BJ (cell line): Measurements from ENCODE around the gene RFX2. TPM values are rescaled to one million over a fixed set of nuclear protein-coding genes. Genes with fewer than 3 reads are reported as not detected.
A peak's percentile ranks its signal among the peaks of the same experiment; 100 is the strongest.

ENCODE experiments used
- CTCF ChIA-PET: fragments of 350-600 bp; formaldehyde crosslinking; extraction: SDS; loops from one replicate; lab custom pipeline; 2021; ENCODE audit warnings: antibody characterized with exemption, inconsistent platforms; lab: Yijun Ruan, JAX
- POLR2A ChIA-PET: fragments of 300-600 bp; sonication (Branson Sonifier 250); formaldehyde crosslinking; extraction: SDS; loops from one replicate; lab custom pipeline; 2021; ENCODE audit warnings: antibody characterized with exemption; lab: Charles Lee
- DNase-seq: peaks from one replicate; pipeline ENCODE4 v3.0.0-alpha.2; 2011; ENCODE audit warnings: low read depth
- H3K27me3 ChIP-seq: 2 replicates; pipeline ENCODE4 v1.6.0; 2011; ENCODE audit warnings: low read length; ENCODE audit not compliant: control insufficient read depth, insufficient read depth
- H3K36me3 ChIP-seq: 2 replicates; pipeline ENCODE4 v1.5.1; 2011; ENCODE audit warnings: low read length; ENCODE audit not compliant: control insufficient read depth, insufficient read depth
- H3K4me3 ChIP-seq: 2 replicates; pipeline ENCODE4 v1.5.1; 2011; ENCODE audit warnings: low read depth, mild to moderate bottlenecking, control low read depth, low read length
- CTCF ChIP-seq: IDR thresholded peaks from 2 replicates; pipeline ENCODE4 v1.5.1; 2011; ENCODE audit warnings: low read depth, mild to moderate bottlenecking, control low read depth, inconsistent platforms, low read length, moderate library complexity; ENCODE audit not compliant: insufficient read depth
- polyA plus RNA-seq: library from polyadenylated mRNA; depleted of rRNA; stranded (reverse); fragments of >200 nt; gene quantifications from 2 replicates; pipeline ENCODE4 v1.2.3, GENCODE V29; 2011

Gene RFX2
- polyA plus RNA-seq, 1 experiment: 5.7 TPM

GRCh38 chr19:6091771-6092291 lies 18.5 kb downstream of the RFX2 start:
- no peak for TF ChIP-seq CTCF
- ChIA-PET POLR2A (interaction anchor here (0.6 kb wide), 1 partner anchor 319 kb away, joined by 5 read pairs; no protein-coding TSS in a partner anchor), CTCF (interaction anchor here (1.1 to 2.1 kb wide), 7 partner anchors 10 to 43 kb away, joined by 3 to 12 read pairs (median 4); no protein-coding TSS in a partner anchor)
- no peaks in the 10 kb centered on the region for H3K36me3 ChIP-seq
- no peaks in the 10 kb centered on the region for H3K27me3 ChIP-seq
- no peak for DNase-seq
- peak overlapping the region; percentile 21 for H3K4me3 ChIP-seq

- no peak overlapping the region for H3K4me3 ChIP-seq
- no peak for TF ChIP-seq CTCF
- ChIA-PET CTCF (interaction anchor here (1.2 kb wide), 1 partner anchor 41 kb away, joined by 3 read pairs; no protein-coding TSS in a partner anchor), POLR2A (no interaction called here)
- H3K36me3 ChIP-seq: no peaks in the 10 kb centered on the region
- no peak for DNase-seq
- H3K27me3 ChIP-seq: no peaks in the 10 kb centered on the region
Observed at GRCh38 chr19:6090634-6091033, 19.7 kb downstream of the RFX2 start.

- Histone ChIP-seq H3K36me3 (no peaks in the 10 kb centered on the region), H3K27me3 (no peaks in the 10 kb centered on the region), H3K4me3 (no peak overlapping the region)
- no peak for TF ChIP-seq CTCF
- CTCF ChIA-PET: interaction anchor here (0.8 to 1.4 kb wide), 2 partner anchors 20 to 34 kb away, joined by 3 to 4 read pairs; no protein-coding TSS in a partner anchor
- DNase-seq: no peak
- POLR2A ChIA-PET: no interaction called here
Observed at GRCh38 chr19:6088602-6089049, 21.7 kb downstream of the RFX2 start.

GRCh38 chr19:6087074-6087571 lies 23.2 kb downstream of the RFX2 start:
- ChIA-PET POLR2A (interaction anchor here (0.9 kb wide), 1 partner anchor 16 kb away, joined by 5 read pairs; no protein-coding TSS in a partner anchor), CTCF (interaction anchor here (0.6 to 1.2 kb wide), 3 partner anchors 10 to 39 kb away, joined by 3 to 5 read pairs (median 4); no protein-coding TSS in a partner anchor)
- DNase-seq: no peak
- no peaks in the 10 kb centered on the region for H3K27me3 ChIP-seq
- no peak for TF ChIP-seq CTCF
- no peaks in the 10 kb centered on the region for H3K36me3 ChIP-seq
- H3K4me3 ChIP-seq: no peak overlapping the region

GRCh38 chr19:6086068-6086788 lies 24.1 kb downstream of the RFX2 start:
- no peak for DNase-seq
- CTCF ChIA-PET: interaction anchor here (1.0 to 1.2 kb wide), 2 partner anchors 9 to 23 kb away, joined by 4 to 5 read pairs; no protein-coding TSS in a partner anchor
- H3K4me3 ChIP-seq: no peak overlapping the region
- H3K36me3 ChIP-seq: no peaks in the 10 kb centered on the region
- TF ChIP-seq CTCF: no peak
- POLR2A ChIA-PET: no interaction called here
- H3K27me3 ChIP-seq: no peaks in the 10 kb centered on the region
